Heart right ventricle (tissue), 16 donors: Measurements from ENCODE around the gene FRAS1. TPM values are rescaled to one million over a fixed set of nuclear protein-coding genes. Genes with fewer than 3 reads are reported as not detected.

Experiments
- ATAC-seq, 8 donors: fragments of 200-7000 bp; cut with Tn5 transposase; one replicate each; pipeline ENCODE4 v1.9.1; 2020; ENCODE audit warnings: mild to moderate bottlenecking in 8 of 8, moderate library complexity in 8 of 8, moderate number of reproducible peaks in 1 of 8
- DNase-seq, 2 donors: peaks; one replicate each; pipeline ENCODE4 v3.0.0-alpha.2; 2020
- H3K27ac ChIP-seq, 10 donors: fragments of 200-600 bp; sonication (generic) in 2 of 10; one replicate each; pipeline versions ENCODE4 v1.5.0 to v1.8.0; 2020 to 2022; ENCODE audit warnings: mild to moderate bottlenecking in 3 of 10
- H3K27me3 ChIP-seq, 7 donors: fragments of 200-600 bp; one replicate each; pipeline ENCODE4 v1.8.0; 2021 to 2022; ENCODE audit warnings: mild to moderate bottlenecking in 2 of 7
- H3K36me3 ChIP-seq, 9 donors: fragments of 200-600 bp; sonication (generic) in 1 of 9; one replicate each; pipeline versions ENCODE4 v1.5.0 to v1.8.0; 2020 to 2022; ENCODE audit warnings: mild to moderate bottlenecking in 2 of 9
- H3K4me1 ChIP-seq, 9 donors: fragments of 200-600 bp; sonication (generic) in 1 of 9; one replicate each; pipeline versions ENCODE4 v1.5.0 to v1.8.0; 2020 to 2022; ENCODE audit warnings: mild to moderate bottlenecking in 4 of 9
- H3K4me3 ChIP-seq, 10 donors: fragments of 200-600 bp; sonication (generic) in 2 of 10; one replicate each; pipeline versions ENCODE4 v1.5.0 to v1.8.0; 2020 to 2022; ENCODE audit warnings: mild to moderate bottlenecking in 7 of 10, moderate library complexity in 2 of 10
- H3K9me3 ChIP-seq, 11 donors: fragments of 200-600 bp in 10 of 11; sonication (generic) in 2 of 11; one replicate each; pipeline versions ENCODE4 v1.5.0 to v1.8.0; 2013 to 2022; ENCODE audit warnings: mild to moderate bottlenecking in 2 of 11, control low read depth in 1 of 11, moderate library complexity in 1 of 11
- WGBS, 2 donors: extraction: QIAGEN DNeasy Blood & Tissue Kit; methylation state at CpG; one replicate each; pipeline ENCODE4 v1.1.7; 2013; ENCODE audit warnings: inconsistent platforms in 1 of 2; 5-methylcytosine and 5-hydroxymethylcytosine counted together
- intact Hi-C, 10 donors: fragments of 100-400 bp; cut with DNase I; formaldehyde crosslinking; loops; one replicate each; pipeline versions ENCODE4 v1.11.1 to v1.14.2; 2022
- polyA plus RNA-seq, 2 donors: library from polyadenylated mRNA; stranded (reverse); fragments of 200-250 nt; gene quantifications; one replicate each; pipeline ENCODE4 v1.2.3, GENCODE V29; 2013
- total RNA-seq, 10 donors: library from RNA; stranded (reverse); fragmentation: NEBNext Ultra II Directional in 3 of 10; extraction: Animal tissue kit (Norgen Biotek cat#: 25700) in 3 of 10; gene quantifications; one replicate each; pipeline versions ENCODE4 v1.2.1 to v1.2.4, GENCODE V29; 2021 to 2023
- TF ChIP-seq, protein P1 (sequence below), 9 donors: fragments of 200-600 bp; sonication (generic) in 2 of 9; IDR thresholded peaks; one replicate each; pipeline versions ENCODE4 v1.5.0 to v1.8.0; 2021 to 2022; ENCODE audit warnings: antibody characterized with exemption in 9 of 9, mild to moderate bottlenecking in 5 of 9, moderate library complexity in 1 of 9
- donor health status: Arrhythmogenic right ventricular cardiomyopathy.
- donor health status: ischemic (EF 13 %, LVEDD 7.1; RV severe dilation, severe dysfunction).
- donor health status: healthy with polysubstance abuse.
- donor health status: DM: no; HTN: yes; CAD: no.
- donor health status: DM: no; HTN: no; CAD: no.
- donor health status: ischemic (EF 25% LVEDD 6.9; RV normal size, moderate dysfunction).
- donor health status: ischemic (EF 25% LVEDD 5.7; RV mildly dilated, moderate dysfunction).
- donor health status: healthy.
- donor health status: DM: yes; HTN: yes; CAD: no.
- donor health status: Ischemic cardiomyopathy.
- donor health status: ischemic (EF 35%, LVEDD 5.7; RV mildly dilated, moderate dysfunction).
- donor health status: nonischemic (EF 11% LVEDD 7.7; RV severe dilation, severe dysfunction).
- donor health status: DM: yes; HTN: yes; CAD: no.
- donor health status: PGD.
- donor health status: ischemic (EF 29% LVEDD 5.4; RV normal size, mild dysfunction).
- donor health status: nonischemic (EF 23%, LVEDD 6.1; RV moderate dilation, normal function).

FRAS1 gene
- total and polyA plus RNA-seq, 12 donors: 0.93 to 6.2 (median 3.1) TPM

DNA sequence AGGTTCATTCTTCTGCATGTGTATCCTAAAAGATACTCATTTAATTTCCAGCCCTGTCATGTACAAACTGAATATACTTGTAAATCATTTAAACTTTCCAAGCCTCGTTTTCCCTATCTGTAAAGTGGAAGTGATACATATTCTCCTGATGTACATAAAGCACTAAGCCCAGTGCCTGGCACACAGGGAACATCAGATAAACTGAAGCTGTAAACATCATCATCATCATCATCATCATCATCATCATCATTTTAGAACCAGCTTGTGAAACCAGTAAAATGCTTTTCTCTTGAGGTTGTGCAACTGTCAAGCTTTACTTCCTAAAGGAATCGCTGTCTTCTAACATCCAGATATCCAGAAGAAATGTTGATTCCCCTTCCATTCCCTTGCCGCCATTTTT is 411.1 kb downstream of the FRAS1 start:
- no peak for DNase-seq
- no peaks in the 10 kb centered on the region for H3K4me1 ChIP-seq
- no peak overlapping the region for H3K27ac ChIP-seq
- no peaks in the 10 kb centered on the region for H3K27me3 ChIP-seq
- H3K36me3 ChIP-seq: no peaks in the 10 kb centered on the region
- ATAC-seq: no peak
- intact Hi-C loops: no loop called here
- TF ChIP-seq, protein P1, sequence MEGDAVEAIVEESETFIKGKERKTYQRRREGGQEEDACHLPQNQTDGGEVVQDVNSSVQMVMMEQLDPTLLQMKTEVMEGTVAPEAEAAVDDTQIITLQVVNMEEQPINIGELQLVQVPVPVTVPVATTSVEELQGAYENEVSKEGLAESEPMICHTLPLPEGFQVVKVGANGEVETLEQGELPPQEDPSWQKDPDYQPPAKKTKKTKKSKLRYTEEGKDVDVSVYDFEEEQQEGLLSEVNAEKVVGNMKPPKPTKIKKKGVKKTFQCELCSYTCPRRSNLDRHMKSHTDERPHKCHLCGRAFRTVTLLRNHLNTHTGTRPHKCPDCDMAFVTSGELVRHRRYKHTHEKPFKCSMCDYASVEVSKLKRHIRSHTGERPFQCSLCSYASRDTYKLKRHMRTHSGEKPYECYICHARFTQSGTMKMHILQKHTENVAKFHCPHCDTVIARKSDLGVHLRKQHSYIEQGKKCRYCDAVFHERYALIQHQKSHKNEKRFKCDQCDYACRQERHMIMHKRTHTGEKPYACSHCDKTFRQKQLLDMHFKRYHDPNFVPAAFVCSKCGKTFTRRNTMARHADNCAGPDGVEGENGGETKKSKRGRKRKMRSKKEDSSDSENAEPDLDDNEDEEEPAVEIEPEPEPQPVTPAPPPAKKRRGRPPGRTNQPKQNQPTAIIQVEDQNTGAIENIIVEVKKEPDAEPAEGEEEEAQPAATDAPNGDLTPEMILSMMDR (IDR thresholded peaks at IDR 0.05): no peak
- H3K4me3 ChIP-seq: no peak overlapping the region
- 81 to 93% methylated on average over 3 of the region's 3 CpGs for WGBS, 2 donors
- H3K9me3 ChIP-seq: no peaks in the 10 kb centered on the region

GRCh38 chr4:78476108-78476704 is 419.1 kb downstream of the FRAS1 start:
- Histone ChIP-seq H3K27me3 (no peaks in the 10 kb centered on the region), H3K9me3 (no peaks in the 10 kb centered on the region), H3K36me3 (no peaks in the 10 kb centered on the region), H3K4me3 (no peak overlapping the region), H3K27ac (no peak overlapping the region), H3K4me1 (no peaks in the 10 kb centered on the region)
- 85 to 87% methylated on average over 3 of the region's 3 CpGs for WGBS, 2 donors
- ATAC-seq: no peak
- TF ChIP-seq, protein P1 (IDR thresholded peaks at IDR 0.05): no peak
- intact Hi-C loops: no loop called here
- DNase-seq: no peak

GRCh38 chr4:78477276-78477675 is 420.2 kb downstream of the FRAS1 start:
- H3K4me1 ChIP-seq: no peaks in the 10 kb centered on the region
- no peak overlapping the region for H3K27ac ChIP-seq
- no peaks in the 10 kb centered on the region for H3K36me3 ChIP-seq
- ATAC-seq: no peak
- TF ChIP-seq, protein P1 (IDR thresholded peaks at IDR 0.05): no peak
- intact Hi-C loops: no loop called here
- H3K4me3 ChIP-seq: no peak overlapping the region
- no peaks in the 10 kb centered on the region for H3K9me3 ChIP-seq
- WGBS, 2 donors: 42 to 54% methylated on average over 1 of the region's 1 CpG
- DNase-seq: no peak
- H3K27me3 ChIP-seq: no peaks in the 10 kb centered on the region

DNA sequence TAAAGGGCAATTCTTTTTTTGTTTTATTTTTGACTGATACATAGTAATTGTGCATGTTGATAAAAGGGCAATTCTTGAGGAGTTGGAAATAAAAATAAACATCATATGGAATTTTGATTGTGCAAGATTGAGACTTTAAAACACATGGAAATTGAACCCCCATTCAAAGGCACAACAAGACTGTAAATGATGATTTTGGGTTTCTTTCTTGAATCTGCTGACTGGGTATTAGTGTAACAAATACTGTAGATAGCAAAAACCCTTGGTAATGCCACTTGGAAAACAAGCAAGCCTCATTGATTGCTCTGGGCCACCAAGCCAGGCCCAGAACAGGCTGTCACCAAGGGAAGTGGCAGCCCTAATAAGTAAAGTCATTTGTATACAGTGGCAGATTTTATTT is 421.4 kb downstream of the FRAS1 start:
- H3K27ac ChIP-seq: no peak overlapping the region
- TF ChIP-seq, protein P1 (IDR thresholded peaks at IDR 0.05): no peak
- intact Hi-C loops: no loop called here
- no peak for ATAC-seq
- H3K9me3 ChIP-seq: no peaks in the 10 kb centered on the region
- H3K4me1 ChIP-seq: no peaks in the 10 kb centered on the region
- no peaks in the 10 kb centered on the region for H3K36me3 ChIP-seq
- H3K27me3 ChIP-seq: no peaks in the 10 kb centered on the region
- no peak overlapping the region for H3K4me3 ChIP-seq
- DNase-seq: no peak
